ENCODE results near the gene HYAL2. TPM values are rescaled to one million over a fixed set of nuclear protein-coding genes. Genes with fewer than 3 reads are reported as not detected.

Gene HYAL2
- polyA plus RNA-seq, 2 of the 4 experiments (the other 2 are of a cell fraction) = 24.5 to 31.0 TPM

GRCh38 chr3:50339485-50340146 is 17.1 kb upstream of the HYAL2 start:
- 77% methylated on average over 13 of the region's 14 CpGs for WGBS (ENCODE audit: missing lambda C conversion rate)
- Histone ChIP-seq H3K4me1 (peaks cover 21% of the 10 kb centered on the region), H3K4me2 (no peak overlapping the region), H3K4me3 (no peak overlapping the region), H3K27ac (no peak overlapping the region), H3K9me3 (no peaks in the 10 kb centered on the region)
- CTCF ChIA-PET = interaction anchor here (0.9 kb wide), 1 partner anchor 9 kb away, joined by 3 read pairs; no protein-coding TSS in a partner anchor
- no peak for TF ChIP-seq KDM5A (IDR thresholded peaks at IDR 0.05)
- TF ChIP-seq HMGXB4 (CRISPR knock-in tag; IDR thresholded peaks at IDR 0.05; ENCODE audit: borderline replicate concordance) = no peak
- no peak for TF ChIP-seq EHMT2 (IDR thresholded peaks at IDR 0.05; ENCODE audit: low read depth)
- TF ChIP-seq TP53 (CRISPR knock-in tag; IDR thresholded peaks at IDR 0.05) = no peak
- TF ChIP-seq POLR2AphosphoS2 (conservative IDR thresholded peaks at IDR 0.05; ENCODE audit: low read length) = no peak
- no peak for TF ChIP-seq E2F6 (IDR thresholded peaks at IDR 0.05; ENCODE audit: borderline replicate concordance, low read depth)
- no peak for TF ChIP-seq NFE2L2 (conservative IDR thresholded peaks at IDR 0.05; ENCODE audit: low read length)
- TF ChIP-seq, protein P1, sequence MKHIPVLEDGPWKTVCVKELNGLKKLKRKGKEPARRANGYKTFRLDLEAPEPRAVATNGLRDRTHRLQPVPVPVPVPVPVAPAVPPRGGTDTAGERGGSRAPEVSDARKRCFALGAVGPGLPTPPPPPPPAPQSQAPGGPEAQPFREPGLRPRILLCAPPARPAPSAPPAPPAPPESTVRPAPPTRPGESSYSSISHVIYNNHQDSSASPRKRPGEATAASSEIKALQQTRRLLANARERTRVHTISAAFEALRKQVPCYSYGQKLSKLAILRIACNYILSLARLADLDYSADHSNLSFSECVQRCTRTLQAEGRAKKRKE (CRISPR knock-in tag; IDR thresholded peaks at IDR 0.05; ENCODE audit: low read depth) = no peak
- no peak for TF ChIP-seq GATA3 (IDR thresholded peaks at IDR 0.05; ENCODE audit: borderline replicate concordance)
- TF ChIP-seq HEYL (CRISPR knock-in tag; IDR thresholded peaks at IDR 0.05) = no peak
- TF ChIP-seq FOSL2 (IDR thresholded peaks at IDR 0.05) = no peak
- no peak for TF ChIP-seq FOSL2 (CRISPR knock-in tag; IDR thresholded peaks at IDR 0.05)
- TF ChIP-seq CBX2 (IDR thresholded peaks at IDR 0.05; ENCODE audit: borderline replicate concordance, low read depth) = no peak
- no peak for TF ChIP-seq KDM1A (IDR thresholded peaks at IDR 0.05; ENCODE audit: low read depth)
- no peak for TF ChIP-seq CHD2 (IDR thresholded peaks at IDR 0.05; ENCODE audit: low read length, partially characterized antibody)
- no peak for FAIRE-seq
- POLR2A ChIA-PET = interaction anchor here (0.7 kb wide), 1 partner anchor 161 kb away, joined by 4 read pairs; no protein-coding TSS in a partner anchor
- ATAC-seq = no peak
- DNase-seq (ENCODE audit: low read depth in 1 of 2, low spot score in 1 of 2) = no peak

DNA sequence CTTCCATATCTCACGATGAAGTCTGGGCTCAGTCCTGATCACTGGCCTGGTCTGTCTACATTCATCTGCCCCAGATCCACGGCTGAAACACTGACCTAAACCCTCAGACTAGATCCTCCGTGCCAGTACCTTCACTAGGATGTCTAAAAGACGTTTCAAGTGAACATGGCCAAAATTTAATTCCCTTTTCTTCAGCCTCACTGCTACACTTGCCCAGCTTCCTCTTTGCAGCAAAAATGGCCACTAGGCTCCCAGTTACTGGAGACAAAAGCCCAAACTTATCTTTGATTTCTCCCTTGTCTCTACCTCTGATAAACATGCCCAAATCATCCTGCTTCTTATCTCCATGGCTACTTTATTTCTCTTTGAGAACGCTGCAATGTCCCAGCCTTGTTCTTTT is 16.4 kb upstream of the HYAL2 start:
- FAIRE-seq = no peak
- Histone ChIP-seq H3K4me1 (peaks cover 27% of the 10 kb centered on the region), H3K27ac (no peak overlapping the region), H3K4me2 (no peak overlapping the region), H3K9me3 (no peaks in the 10 kb centered on the region), H3K4me3 (no peak overlapping the region)
- WGBS (ENCODE audit: missing lambda C conversion rate) = 79% methylated on average over 5 of the region's 5 CpGs
- ATAC-seq = no peak
- no peak for DNase-seq (ENCODE audit: low read depth in 1 of 2, low spot score in 1 of 2)
- TF ChIP-seq KDM1A (IDR thresholded peaks at IDR 0.05; ENCODE audit: low read depth) (no peak), CBX8 (IDR thresholded peaks at IDR 0.05) (no peak), E2F6 (IDR thresholded peaks at IDR 0.05; ENCODE audit: borderline replicate concordance, low read depth) (no peak), JUN (IDR thresholded peaks at IDR 0.05) (no peak), TFCP2L1 (CRISPR knock-in tag; IDR thresholded peaks at IDR 0.05) (no peak)
- TF ChIP-seq, protein P2, sequence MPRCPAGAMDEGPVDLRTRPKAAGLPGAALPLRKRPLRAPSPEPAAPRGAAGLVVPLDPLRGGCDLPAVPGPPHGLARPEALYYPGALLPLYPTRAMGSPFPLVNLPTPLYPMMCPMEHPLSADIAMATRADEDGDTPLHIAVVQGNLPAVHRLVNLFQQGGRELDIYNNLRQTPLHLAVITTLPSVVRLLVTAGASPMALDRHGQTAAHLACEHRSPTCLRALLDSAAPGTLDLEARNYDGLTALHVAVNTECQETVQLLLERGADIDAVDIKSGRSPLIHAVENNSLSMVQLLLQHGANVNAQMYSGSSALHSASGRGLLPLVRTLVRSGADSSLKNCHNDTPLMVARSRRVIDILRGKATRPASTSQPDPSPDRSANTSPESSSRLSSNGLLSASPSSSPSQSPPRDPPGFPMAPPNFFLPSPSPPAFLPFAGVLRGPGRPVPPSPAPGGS (IDR thresholded peaks at IDR 0.05) = no peak
- POLR2A ChIA-PET = interaction anchor here (0.7 kb wide), 1 partner anchor 162 kb away, joined by 4 read pairs; no protein-coding TSS in a partner anchor
- CTCF ChIA-PET = interaction anchor here (0.7 to 3.1 kb wide), 3 partner anchors 8 to 15 kb away, joined by 3 to 15 read pairs (median 3); no protein-coding TSS in a partner anchor

All from A549 (cell line).